ENCODE results near the gene BAMBI. TPM values are rescaled to one million over a fixed set of nuclear protein-coding genes. Genes with fewer than 3 reads are reported as not detected.
A peak's percentile ranks its signal among the peaks of the same experiment; 100 is the strongest.

The BAMBI gene
- total RNA-seq, 1 donor from 2014 or later, result 50.6 TPM

DNA sequence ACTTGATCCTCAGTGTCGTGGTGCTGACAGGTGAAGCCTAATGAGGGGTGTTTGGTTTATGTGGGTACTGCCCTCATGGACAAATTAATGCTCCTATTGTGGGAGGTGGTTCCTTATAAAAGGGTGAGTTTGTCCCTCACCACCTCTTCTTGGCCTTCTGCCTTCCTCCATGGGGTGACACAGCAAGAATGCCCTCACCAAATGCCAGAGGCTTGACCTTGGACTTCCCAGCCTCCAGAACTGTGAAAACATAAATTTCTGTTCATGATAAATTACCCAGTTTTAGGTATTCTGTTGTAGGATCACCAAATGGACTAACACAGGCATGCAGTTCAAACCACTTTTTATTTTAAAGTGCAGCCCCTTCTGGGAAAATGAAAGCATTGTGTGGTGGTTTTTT is 39.4 kb downstream of the BAMBI start:
- Histone ChIP-seq H3K79me2 (ENCODE audit: insufficient read depth, low read length) (no peaks in the 10 kb centered on the region), H3K27me3 (ENCODE audit: insufficient read depth, low read length) (no peaks in the 10 kb centered on the region), H3K9me3 (ENCODE audit: insufficient read depth, low read depth, low read length) (no peaks in the 10 kb centered on the region), H3K4me2 (ENCODE audit: low read length) (no peak overlapping the region), H3K36me3 (ENCODE audit: insufficient read depth, low read length) (no peaks in the 10 kb centered on the region), H4K20me1 (ENCODE audit: insufficient read depth, low read length) (no peaks in the 10 kb centered on the region), H3K4me1 (ENCODE audit: insufficient read depth, low read length) (peaks cover 7% of the 10 kb centered on the region), H3K4me3 (ENCODE audit: insufficient read depth, low read depth, low read length) (no peak overlapping the region), H3K27ac (ENCODE audit: low read depth, low read length) (no peak overlapping the region), H2AFZ (ENCODE audit: low read depth, low read length) (no peak overlapping the region), H3K9ac (ENCODE audit: low read length) (no peak overlapping the region)
- Mint-ChIP-seq H3K9me3 (ENCODE audit: unreplicated experiment) (peaks cover 3% of the 10 kb centered on the region), H3K27me3 (ENCODE audit: low read depth, unreplicated experiment) (peaks cover 3% of the 10 kb centered on the region), H3K4me1 (ENCODE audit: low read depth, unreplicated experiment) (peaks cover 5% of the 10 kb centered on the region), H3K27ac (ENCODE audit: unreplicated experiment) (no peak overlapping the region), H3K36me3 (ENCODE audit: low read depth, unreplicated experiment) (peaks cover 4% of the 10 kb centered on the region), H3K4me3 (ENCODE audit: unreplicated experiment) (no peak overlapping the region)
- TF ChIP-seq, protein P1, sequence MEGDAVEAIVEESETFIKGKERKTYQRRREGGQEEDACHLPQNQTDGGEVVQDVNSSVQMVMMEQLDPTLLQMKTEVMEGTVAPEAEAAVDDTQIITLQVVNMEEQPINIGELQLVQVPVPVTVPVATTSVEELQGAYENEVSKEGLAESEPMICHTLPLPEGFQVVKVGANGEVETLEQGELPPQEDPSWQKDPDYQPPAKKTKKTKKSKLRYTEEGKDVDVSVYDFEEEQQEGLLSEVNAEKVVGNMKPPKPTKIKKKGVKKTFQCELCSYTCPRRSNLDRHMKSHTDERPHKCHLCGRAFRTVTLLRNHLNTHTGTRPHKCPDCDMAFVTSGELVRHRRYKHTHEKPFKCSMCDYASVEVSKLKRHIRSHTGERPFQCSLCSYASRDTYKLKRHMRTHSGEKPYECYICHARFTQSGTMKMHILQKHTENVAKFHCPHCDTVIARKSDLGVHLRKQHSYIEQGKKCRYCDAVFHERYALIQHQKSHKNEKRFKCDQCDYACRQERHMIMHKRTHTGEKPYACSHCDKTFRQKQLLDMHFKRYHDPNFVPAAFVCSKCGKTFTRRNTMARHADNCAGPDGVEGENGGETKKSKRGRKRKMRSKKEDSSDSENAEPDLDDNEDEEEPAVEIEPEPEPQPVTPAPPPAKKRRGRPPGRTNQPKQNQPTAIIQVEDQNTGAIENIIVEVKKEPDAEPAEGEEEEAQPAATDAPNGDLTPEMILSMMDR (IDR thresholded peaks at IDR 0.05; ENCODE audit: insufficient read depth, low read depth, low read length), result no peak
- no peak for TF ChIP-seq EZH2 (IDR thresholded peaks at IDR 0.05; ENCODE audit: insufficient read depth, low read length)
- DNase-seq (ENCODE audit: low read depth) (peak; percentile 10), FAIRE-seq (no peak)

DNA sequence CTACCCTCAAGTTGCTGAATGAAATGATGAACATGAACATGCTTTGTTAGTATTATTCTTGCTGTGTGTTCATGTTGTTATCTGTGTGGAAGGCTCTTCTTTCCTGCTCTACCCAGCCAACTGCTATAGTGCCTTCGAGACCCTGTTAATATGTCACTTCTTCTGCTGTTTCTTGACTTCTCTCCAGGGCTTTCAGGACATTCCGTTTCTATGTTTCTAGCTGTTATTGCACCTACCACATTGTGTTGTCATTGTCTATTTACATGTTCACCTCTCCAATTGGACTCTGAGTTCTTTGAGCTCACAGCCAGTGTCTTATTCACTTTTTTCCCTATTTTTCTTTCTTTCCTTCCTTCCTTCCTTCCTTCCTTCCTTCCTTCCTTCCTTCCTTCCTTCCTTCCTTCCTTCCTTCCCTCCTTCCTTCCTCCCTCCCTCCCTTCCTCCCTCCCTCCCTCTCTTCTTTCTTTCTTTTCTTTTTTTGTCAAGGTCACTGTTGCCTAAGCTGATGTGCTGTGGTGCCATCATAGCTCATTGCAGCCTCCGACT is 40.4 kb downstream of the BAMBI start:
- Mint-ChIP-seq H3K4me3 (ENCODE audit: unreplicated experiment) (no peak overlapping the region), H3K27me3 (ENCODE audit: low read depth, unreplicated experiment) (peaks cover 5% of the 10 kb centered on the region), H3K9me3 (ENCODE audit: unreplicated experiment) (peaks cover 3% of the 10 kb centered on the region), H3K36me3 (ENCODE audit: low read depth, unreplicated experiment) (peaks cover 4% of the 10 kb centered on the region), H3K27ac (ENCODE audit: unreplicated experiment) (no peak overlapping the region), H3K4me1 (ENCODE audit: low read depth, unreplicated experiment) (peaks cover 8% of the 10 kb centered on the region)
- Histone ChIP-seq H3K9ac (ENCODE audit: low read length) (no peak overlapping the region), H3K4me1 (ENCODE audit: insufficient read depth, low read length) (peaks cover 10% of the 10 kb centered on the region), H3K36me3 (ENCODE audit: insufficient read depth, low read length) (no peaks in the 10 kb centered on the region), H3K4me2 (ENCODE audit: low read length) (no peak overlapping the region), H3K27ac (ENCODE audit: low read depth, low read length) (no peak overlapping the region), H4K20me1 (ENCODE audit: insufficient read depth, low read length) (no peaks in the 10 kb centered on the region), H3K79me2 (ENCODE audit: insufficient read depth, low read length) (no peaks in the 10 kb centered on the region), H3K27me3 (ENCODE audit: insufficient read depth, low read length) (no peaks in the 10 kb centered on the region), H3K9me3 (ENCODE audit: insufficient read depth, low read depth, low read length) (no peaks in the 10 kb centered on the region), H3K4me3 (ENCODE audit: insufficient read depth, low read depth, low read length) (no peak overlapping the region), H2AFZ (ENCODE audit: low read depth, low read length) (no peak overlapping the region)
- TF ChIP-seq, protein P1 (IDR thresholded peaks at IDR 0.05; ENCODE audit: insufficient read depth, low read depth, low read length), result no peak
- TF ChIP-seq EZH2 (IDR thresholded peaks at IDR 0.05; ENCODE audit: insufficient read depth, low read length), result no peak
- DNase-seq (ENCODE audit: low read depth), result no peak
- FAIRE-seq, result no peak

DNA sequence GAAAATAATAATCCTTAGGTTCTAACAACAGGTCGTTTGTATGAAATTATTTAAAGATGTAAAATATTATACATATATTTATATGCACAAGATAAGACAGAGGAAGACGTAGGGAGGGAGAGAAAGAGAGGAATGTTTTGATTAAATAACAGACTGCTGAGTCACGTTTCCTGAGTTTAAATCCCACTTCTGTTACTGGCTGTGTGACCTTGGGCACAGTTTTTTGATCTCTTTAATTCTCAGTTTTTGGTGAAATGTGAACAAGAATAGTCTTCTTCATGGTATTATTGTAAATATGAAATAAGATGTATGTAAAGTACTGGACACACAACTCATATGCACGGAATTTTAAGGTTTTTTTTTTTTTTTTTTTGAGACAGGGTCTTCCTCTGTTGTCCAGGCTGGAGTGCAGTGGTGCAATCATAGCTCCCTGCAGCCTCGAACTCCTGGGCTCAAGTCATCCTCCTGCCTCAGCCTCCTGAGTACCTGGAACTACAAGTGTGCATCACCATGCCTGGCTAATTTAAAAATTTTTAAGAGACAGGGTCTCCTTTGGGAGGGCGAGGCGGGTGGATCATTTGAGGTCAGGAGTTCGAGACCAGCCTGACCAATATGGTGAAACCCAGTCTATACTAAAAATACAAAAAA is 42.6 kb downstream of the BAMBI start:
- H3K4me1 ChIP-seq (ENCODE audit: insufficient read depth, low read length), result peaks cover 10% of the 10 kb centered on the region
- peak overlapping the region; percentile 58 for H3K4me3 Mint-ChIP-seq (ENCODE audit: unreplicated experiment)
- H3K9ac ChIP-seq (ENCODE audit: low read length), result no peak overlapping the region
- H3K4me3 ChIP-seq (ENCODE audit: insufficient read depth, low read depth, low read length), result no peak overlapping the region
- no peaks in the 10 kb centered on the region for H3K36me3 ChIP-seq (ENCODE audit: insufficient read depth, low read length)
- H3K4me1 Mint-ChIP-seq (ENCODE audit: low read depth, unreplicated experiment), result peaks cover 8% of the 10 kb centered on the region
- peaks cover 3% of the 10 kb centered on the region for H3K9me3 Mint-ChIP-seq (ENCODE audit: unreplicated experiment)
- H3K79me2 ChIP-seq (ENCODE audit: insufficient read depth, low read length), result no peaks in the 10 kb centered on the region
- no peak for TF ChIP-seq EZH2 (IDR thresholded peaks at IDR 0.05; ENCODE audit: insufficient read depth, low read length)
- TF ChIP-seq, protein P1 (IDR thresholded peaks at IDR 0.05; ENCODE audit: insufficient read depth, low read depth, low read length), result no peak
- peaks cover 4% of the 10 kb centered on the region for H3K36me3 Mint-ChIP-seq (ENCODE audit: low read depth, unreplicated experiment)
- H2AFZ ChIP-seq (ENCODE audit: low read depth, low read length), result no peak overlapping the region
- no peaks in the 10 kb centered on the region for H3K27me3 ChIP-seq (ENCODE audit: insufficient read depth, low read length)
- peak overlapping the region; percentile 48 for H3K4me2 ChIP-seq (ENCODE audit: low read length)
- no peaks in the 10 kb centered on the region for H4K20me1 ChIP-seq (ENCODE audit: insufficient read depth, low read length)
- H3K9me3 ChIP-seq (ENCODE audit: insufficient read depth, low read depth, low read length), result no peaks in the 10 kb centered on the region
- H3K27me3 Mint-ChIP-seq (ENCODE audit: low read depth, unreplicated experiment), result peaks cover 2% of the 10 kb centered on the region
- H3K27ac Mint-ChIP-seq (ENCODE audit: unreplicated experiment), result peak overlapping the region; percentile 79
- peak; percentile 54 for DNase-seq (ENCODE audit: low read depth)
- FAIRE-seq, result no peak
- no peak overlapping the region for H3K27ac ChIP-seq (ENCODE audit: low read depth, low read length)

All from astrocyte (in vitro differentiated cells and primary cell).